GM23338 (cell line): ENCODE measurements around the gene DESI1. TPM values are rescaled to one million over a fixed set of nuclear protein-coding genes. Genes with fewer than 3 reads are reported as not detected.

Source experiments
- CREB1 ChIP-seq: fragments of 250-450 bp; sonication (Bioruptor Pico); IDR thresholded peaks from 2 replicates; pipeline ENCODE4 v1.5.0; 2020; ENCODE audit warnings: low read depth, mild to moderate bottlenecking, moderate library complexity
- CTCF ChIP-seq, 2 experiments: fragments of 200-600 bp in 1 of 2; sonication (generic) in 1 of 2; conservative IDR thresholded peaks; 2 replicates each; pipeline versions ENCODE4 v1.5.1 to v1.6.1; 2016 to 2017; ENCODE audit warnings: antibody characterized with exemption in 2 of 2, low read depth in 2 of 2, mild to moderate bottlenecking in 2 of 2, moderate library complexity in 1 of 2
- ETS1 ChIP-seq: IDR thresholded peaks from 2 replicates; pipeline ENCODE4 v1.6.1; 2016; ENCODE audit warnings: antibody characterized with exemption
- EZH2phosphoT487 ChIP-seq: fragments of 200-600 bp; sonication (generic); IDR thresholded peaks from one replicate; pipeline ENCODE4 v1.8.1; 2018; ENCODE audit warnings: antibody characterized with exemption; ENCODE audit not compliant: unreplicated experiment
- JUNB ChIP-seq: IDR thresholded peaks from one replicate; pipeline ENCODE4 v1.6.1; 2016; ENCODE audit warnings: antibody characterized with exemption; ENCODE audit not compliant: unreplicated experiment
- STAT1 ChIP-seq: IDR thresholded peaks from one replicate; pipeline ENCODE4 v1.6.1; 2016; ENCODE audit warnings: antibody characterized with exemption; ENCODE audit not compliant: unreplicated experiment
- ZNF114 ChIP-seq: fragments of 250-450 bp; sonication (Bioruptor Pico); IDR thresholded peaks from 2 replicates; pipeline ENCODE4 v1.5.0; 2020; ENCODE audit warnings: mild to moderate bottlenecking, moderate library complexity
- ZNF462 ChIP-seq: fragments of 250-450 bp; sonication (Bioruptor Pico); IDR thresholded peaks from 2 replicates; pipeline ENCODE4 v1.5.0; 2020; ENCODE audit warnings: mild to moderate bottlenecking, moderate library complexity
- polyA plus RNA-seq: library from polyadenylated mRNA; unstranded; fragments of >200 nt; fragmentation: Nextera tagmentation; extraction: Ambion mirVana; gene quantifications from 2 replicates; pipeline ENCODE4 v1.2.1, GENCODE V29; 2016
- total RNA-seq: library from RNA; depleted of rRNA; stranded (reverse); fragments of >200 nt; shearing (Covaris generic); gene quantifications from 2 replicates; pipeline ENCODE4 v1.2.3, GENCODE V29; 2014

Gene DESI1
- total and polyA plus RNA-seq, 2 experiments from 2014 or later: 33.7 to 53.8 TPM

- no peak for TF ChIP-seq ZNF462 (CRISPR knock-in tag)
- TF ChIP-seq JUNB: no peak
- no peak for TF ChIP-seq CREB1
- TF ChIP-seq EZH2phosphoT487: no peak
- no peak for TF ChIP-seq CTCF (conservative IDR thresholded peaks at IDR 0.05; ENCODE audit: low read depth in 2 of 2)
- TF ChIP-seq ETS1: no peak
- no peak for TF ChIP-seq ZNF114 (CRISPR knock-in tag)
- TF ChIP-seq STAT1: no peak
Observed at GRCh38 chr22:41650229-41650628, 29.4 kb upstream of the DESI1 start (continued).
